GM18508 (cell line): ENCODE measurements around the gene PLA2G2A.

Experiments used
- ATAC-seq: cut with Tn5 transposase; IDR thresholded peaks from one replicate; pipeline ENCODE4 v1.9.1; 2021; ENCODE audit warnings: moderate number of reproducible peaks; ENCODE audit not compliant: insufficient read depth, unreplicated experiment

PLA2G2A gene

DNA sequence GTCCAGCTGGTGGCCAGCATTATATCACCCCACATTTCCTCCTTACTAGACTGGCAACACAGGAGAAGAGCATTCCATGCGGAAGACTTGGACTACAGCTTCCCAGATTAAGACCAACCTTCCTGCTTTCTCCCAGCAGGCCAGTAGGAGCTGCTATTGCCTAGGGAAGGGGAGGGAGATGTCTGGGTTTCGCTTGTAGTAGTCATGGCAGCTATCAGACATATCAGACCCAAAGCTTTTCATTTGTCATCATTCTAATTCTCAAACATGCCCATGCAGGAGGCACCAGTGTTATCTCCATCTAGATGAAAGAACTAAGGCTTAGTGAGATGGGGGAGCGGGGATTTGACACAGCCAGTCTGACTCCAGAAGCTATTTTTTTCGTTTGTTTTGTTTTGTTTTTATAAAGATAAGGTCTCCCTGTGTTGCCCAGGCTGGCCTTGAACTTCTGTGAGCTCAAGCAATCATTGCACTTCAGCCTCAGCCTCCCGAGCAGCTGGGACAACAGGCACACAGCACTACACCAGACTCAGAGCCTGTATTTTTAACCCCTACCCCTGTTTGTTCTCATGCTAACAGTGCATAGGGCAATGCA is 4.5 kb downstream of the PLA2G2A start:
- ATAC-seq = no peak

- no peak for ATAC-seq
Observed at GRCh38 chr1:19973616-19974015, 5.8 kb downstream of the PLA2G2A start.

- ATAC-seq = no peak
Observed at GRCh38 chr1:19971664-19972063, 7.8 kb downstream of the PLA2G2A start.

- no peak for ATAC-seq
Observed at GRCh38 chr1:19969898-19970660, 9.3 kb downstream of the PLA2G2A start.

DNA sequence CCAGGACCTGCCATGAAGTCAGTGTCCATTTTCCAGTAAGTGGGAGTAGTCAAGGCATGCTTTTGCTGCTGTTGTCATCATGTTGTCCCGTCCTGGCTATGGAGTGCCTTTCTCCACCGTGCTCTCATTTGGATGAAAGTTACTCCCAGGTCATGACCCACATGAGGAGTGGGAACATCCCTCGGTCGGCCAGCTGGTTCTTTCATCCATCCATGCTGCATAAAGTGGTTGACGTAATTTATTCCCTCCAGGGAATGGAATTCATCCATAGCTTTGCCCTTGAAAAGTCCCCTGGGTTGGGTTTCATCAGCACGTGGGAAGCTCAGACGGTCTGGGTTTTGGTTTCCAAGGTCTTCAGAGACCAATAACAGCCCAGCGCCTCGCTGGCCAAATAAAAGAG is 11.6 kb downstream of the PLA2G2A start:
- ATAC-seq = no peak

- ATAC-seq = no peak
Observed at GRCh38 chr1:19964542-19964941, 14.9 kb downstream of the PLA2G2A start.

- no peak for ATAC-seq
Observed at GRCh38 chr1:19963636-19964035, 15.8 kb downstream of the PLA2G2A start.

DNA sequence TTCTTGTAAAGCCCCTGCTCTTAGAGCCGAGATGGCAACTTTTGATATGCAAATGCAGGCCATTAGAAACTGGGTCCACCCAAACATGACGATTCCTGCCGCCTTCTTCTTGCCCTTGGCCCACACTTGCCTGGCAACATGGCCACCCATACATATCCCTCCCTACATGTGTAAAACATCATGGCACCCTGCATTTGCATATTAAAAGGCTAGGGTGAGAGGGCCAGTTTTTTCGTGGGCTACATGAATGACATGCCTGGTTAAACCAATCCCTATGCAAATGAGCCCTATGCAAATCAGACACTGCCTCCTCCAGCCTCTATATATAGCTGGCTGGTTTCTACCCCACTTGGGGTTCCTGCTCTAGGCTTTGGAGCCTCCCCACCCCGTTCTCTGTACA is 18.8 kb downstream of the PLA2G2A start:
- ATAC-seq = no peak

GRCh38 chr1:19957779-19958178 is 21.6 kb downstream of the PLA2G2A start:
- ATAC-seq = no peak

GRCh38 chr1:19955534-19956170 is 23.8 kb downstream of the PLA2G2A start:
- ATAC-seq = no peak

DNA sequence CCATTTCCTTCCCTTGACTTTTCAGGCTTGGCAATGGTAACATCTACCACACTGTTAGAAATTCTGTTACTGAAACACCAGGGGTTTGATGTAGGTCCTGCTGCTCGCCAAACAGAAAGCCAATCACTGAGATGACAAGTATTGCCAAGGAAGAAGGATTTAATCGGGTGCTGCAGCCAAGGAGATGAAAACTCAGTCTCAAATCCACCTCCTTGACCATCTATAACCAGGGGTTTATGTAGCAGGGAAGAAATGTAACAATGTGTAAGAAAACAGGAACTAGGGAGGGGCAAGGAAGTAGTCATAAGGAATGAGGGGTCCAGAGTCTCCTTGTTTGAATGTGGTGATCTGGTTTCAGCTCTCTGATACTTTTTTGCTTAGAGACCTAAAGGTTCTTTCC is 25.4 kb downstream of the PLA2G2A start:
- no peak for ATAC-seq

- ATAC-seq = no peak
Observed at GRCh38 chr1:19949016-19949415, 30.4 kb downstream of the PLA2G2A start.

DNA sequence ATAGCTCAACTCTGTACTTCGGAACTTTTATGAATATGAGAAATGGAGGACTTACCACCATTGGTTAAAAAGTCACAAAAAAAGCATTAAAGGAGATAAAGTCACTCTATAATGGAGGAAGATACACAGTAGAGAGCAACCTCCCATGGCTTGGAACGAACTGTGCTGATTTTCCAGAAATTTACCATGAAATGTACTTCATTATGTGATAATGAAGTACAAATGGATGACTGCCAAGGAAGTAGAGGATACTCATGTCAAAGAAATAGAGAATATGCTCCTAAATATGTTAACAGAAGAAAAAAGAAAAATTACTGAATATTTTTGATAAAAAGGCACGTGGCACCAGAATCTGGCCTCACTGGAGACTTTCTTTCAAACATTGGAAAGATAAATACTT is 32.4 kb downstream of the PLA2G2A start:
- ATAC-seq = no peak

DNA sequence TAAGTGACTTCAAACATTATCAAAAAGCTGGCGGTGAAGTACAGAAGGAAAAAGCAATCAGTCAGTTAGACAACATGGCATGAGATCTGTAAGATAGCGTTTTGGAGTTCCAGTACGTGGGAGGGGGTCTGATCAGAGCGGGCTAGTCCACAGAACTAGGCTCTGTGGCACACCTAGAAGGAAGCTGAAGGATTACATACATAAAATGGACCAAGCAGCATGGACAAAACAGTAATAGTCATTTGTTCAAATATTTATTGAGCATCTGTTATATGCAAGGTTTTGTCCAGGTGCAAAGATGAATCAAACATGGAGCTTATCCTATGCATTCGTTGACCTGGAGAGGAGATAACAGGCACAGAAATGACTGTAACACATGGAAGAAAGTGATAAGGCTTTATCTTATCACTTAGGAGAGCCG is 33.1 kb downstream of the PLA2G2A start:
- ATAC-seq = no peak

GRCh38 chr1:19945914-19946313 is 33.5 kb downstream of the PLA2G2A start:
- ATAC-seq = no peak

GRCh38 chr1:19942657-19943056 is 36.8 kb downstream of the PLA2G2A start:
- no peak for ATAC-seq

DNA sequence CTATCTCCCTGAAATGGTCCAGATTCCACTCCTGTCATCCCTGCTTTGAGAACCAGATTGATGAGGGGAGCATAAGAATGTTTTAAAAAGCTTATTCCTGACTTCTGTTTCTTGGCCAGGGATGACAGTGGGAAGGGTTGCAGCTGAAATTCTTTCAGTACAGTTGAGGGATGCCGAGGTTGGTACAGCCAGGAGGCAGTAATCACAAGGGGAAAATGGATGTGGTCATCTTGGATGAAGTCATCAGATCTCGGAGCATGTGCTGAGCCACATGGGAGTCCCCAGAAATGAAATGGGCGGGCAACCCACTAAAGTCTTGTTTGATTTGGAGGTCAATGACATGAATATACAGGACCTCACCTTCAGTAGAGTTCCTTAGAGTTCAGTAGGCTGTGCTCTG is 37.3 kb downstream of the PLA2G2A start:
- no peak for ATAC-seq

- ATAC-seq = no peak
Observed at GRCh38 chr1:19941206-19941568, 38.2 kb downstream of the PLA2G2A start.

GRCh38 chr1:19940486-19941205 is 38.8 kb downstream of the PLA2G2A start:
- ATAC-seq = no peak

- ATAC-seq = no peak
Observed at GRCh38 chr1:19938472-19938871, 40.9 kb downstream of the PLA2G2A start.
